HG03354 (cell line): ENCODE measurements around the gene RAC3.

ENCODE experiments used
- ATAC-seq: cut with Tn5 transposase; IDR thresholded peaks from one replicate; pipeline ENCODE4 v1.9.1; 2021; ENCODE audit warnings: mild to moderate bottlenecking; ENCODE audit not compliant: unreplicated experiment, poor library complexity, severe bottlenecking

The RAC3 gene

DNA sequence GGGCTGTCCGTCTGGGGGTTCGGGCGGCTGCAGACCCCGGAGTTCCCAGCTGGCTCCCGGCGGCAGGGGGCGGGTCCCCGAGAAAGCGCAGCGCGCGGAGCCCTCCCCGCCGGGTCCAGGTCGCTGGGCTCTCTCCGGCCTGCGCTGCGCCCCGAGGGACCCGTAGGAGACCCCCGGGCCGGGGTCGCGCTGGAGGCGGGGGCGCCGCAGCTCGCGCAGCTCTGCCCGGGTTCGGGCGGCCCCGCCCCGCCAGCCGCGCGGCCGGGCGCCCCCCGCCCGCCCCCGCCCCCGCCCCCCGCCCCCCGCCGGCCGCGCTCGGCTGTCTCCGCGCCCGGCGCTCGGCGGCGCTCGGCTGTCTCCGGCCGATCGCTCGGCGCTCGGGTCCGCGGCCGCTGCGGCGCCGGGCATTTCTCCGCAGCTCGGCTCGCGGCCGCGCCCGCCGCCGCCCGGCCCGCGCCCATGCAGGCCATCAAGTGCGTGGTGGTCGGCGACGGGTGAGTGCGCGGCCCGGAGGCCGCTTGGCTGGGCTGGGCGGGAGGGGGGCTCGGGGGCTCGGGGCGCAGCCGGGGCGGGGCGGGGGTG is at the start of gene RAC3:
Gene RAC3 (plus strand): TSS at position 376 of the 582 bp plus-strand sequence. CDS start 84 bp downstream, at position 460.
- no peak for ATAC-seq

DNA sequence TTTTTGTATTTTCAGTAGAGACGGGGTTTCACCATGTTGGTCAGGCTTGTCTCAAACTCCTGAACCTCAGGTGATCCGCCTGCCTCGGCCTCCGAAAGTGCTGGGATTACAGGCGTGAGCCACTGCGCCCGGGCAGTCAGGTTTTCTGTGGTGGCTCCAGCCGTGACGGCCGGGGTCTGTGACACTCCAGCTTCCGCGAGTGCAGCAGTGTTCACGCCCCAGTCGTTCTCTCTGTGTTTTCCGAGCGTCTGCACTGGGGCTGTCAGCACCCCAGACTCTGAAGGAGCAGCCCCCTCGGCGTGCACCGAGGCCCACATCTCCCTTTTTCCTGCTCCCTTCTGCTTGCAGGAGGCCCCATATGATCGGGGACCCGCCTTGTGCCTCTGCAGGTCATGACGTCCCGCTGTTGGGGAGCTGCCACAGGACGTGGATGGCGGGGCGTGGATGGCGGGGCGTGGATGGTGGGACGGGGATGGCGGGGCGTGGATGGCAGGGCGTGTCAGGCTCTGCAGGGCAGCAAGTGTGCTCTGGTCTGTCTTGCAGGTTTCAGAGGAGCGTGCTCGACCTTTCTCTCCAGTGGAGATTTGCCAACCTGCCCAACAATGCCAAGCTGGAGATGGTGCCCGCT is 48.4 kb upstream of the RAC3 start:
- no peak for ATAC-seq

DNA sequence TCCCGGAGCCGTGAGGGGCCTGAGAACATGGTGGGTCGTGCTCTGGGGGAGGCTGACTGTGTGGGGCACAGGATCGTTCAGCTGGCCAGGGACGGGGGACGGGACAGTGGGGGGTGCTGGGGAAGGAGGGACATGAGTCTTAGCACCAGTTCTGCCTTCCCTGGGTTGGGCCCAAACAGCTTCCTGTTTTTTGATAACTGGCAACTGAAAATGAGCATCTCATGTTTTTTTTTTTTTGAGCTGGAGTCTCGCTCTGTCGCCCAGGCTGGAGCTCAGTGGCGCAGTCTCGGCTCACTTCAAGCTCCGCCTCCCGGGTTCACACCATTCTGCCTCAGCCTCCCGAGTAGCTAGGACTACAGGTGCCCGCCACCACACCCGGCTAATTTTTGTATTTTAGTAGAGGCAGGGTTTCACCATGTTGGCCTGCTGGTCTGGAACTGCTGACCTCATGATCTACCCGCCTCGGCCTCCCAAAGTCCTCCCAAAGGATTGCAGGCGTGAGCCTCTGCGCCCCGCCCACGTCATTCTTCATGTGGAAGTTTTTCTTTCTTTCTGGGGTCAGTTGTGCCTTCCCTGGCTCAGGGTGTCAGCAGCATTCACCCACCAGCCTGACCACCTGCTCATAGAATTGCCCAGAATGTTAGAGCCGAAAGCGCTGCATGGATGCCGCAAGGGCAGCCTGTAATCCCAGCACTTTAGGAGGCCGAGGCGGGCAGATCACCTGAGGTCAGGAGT is 47.7 kb upstream of the RAC3 start:
- no peak for ATAC-seq

DNA sequence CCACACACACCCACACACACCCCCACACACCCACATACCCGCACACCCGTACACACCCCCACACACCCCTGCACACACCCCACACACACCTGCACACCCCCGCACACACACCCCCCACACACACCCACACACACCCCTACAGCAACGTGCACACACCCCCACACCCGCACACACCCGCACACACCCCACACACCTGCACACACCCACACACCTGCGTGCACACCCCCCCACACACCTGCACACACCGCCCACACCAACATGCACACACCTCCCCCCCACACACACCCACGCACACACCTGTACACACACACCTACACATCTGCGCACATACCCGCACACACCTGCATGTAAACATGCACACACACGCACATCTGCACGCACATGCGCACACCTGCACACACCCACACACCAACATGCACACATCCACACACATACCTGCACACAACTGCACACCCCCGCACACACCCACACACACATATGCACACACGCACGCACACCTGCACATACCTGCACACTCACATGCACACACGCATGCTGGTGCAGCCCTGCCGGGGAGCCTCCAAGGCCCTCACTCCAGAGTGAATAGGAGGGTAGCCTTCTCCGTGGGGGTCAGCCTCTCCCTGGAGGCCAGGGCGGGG is 46.6 kb upstream of the RAC3 start:
- ATAC-seq = no peak

DNA sequence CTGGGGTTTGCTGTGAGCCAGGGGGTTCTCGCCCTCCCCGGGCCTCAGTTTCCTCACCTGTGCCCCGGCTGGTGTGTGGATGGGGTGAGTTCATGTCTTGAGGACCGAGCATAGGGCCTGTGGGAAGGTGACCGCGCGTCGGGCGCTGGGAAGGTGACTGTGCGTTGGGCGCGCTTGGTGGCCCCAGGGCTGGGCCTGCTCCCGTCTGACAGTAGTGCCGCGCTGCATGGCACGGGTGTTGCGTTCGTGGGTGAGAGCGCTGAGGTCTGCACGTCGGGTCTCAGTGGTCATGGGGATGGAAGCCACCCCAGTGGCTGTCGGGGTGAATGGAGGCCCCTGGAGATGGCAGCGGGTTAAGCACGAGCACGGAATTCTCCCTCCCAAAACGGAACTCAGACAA is 44.9 kb upstream of the RAC3 start:
- ATAC-seq = no peak

DNA sequence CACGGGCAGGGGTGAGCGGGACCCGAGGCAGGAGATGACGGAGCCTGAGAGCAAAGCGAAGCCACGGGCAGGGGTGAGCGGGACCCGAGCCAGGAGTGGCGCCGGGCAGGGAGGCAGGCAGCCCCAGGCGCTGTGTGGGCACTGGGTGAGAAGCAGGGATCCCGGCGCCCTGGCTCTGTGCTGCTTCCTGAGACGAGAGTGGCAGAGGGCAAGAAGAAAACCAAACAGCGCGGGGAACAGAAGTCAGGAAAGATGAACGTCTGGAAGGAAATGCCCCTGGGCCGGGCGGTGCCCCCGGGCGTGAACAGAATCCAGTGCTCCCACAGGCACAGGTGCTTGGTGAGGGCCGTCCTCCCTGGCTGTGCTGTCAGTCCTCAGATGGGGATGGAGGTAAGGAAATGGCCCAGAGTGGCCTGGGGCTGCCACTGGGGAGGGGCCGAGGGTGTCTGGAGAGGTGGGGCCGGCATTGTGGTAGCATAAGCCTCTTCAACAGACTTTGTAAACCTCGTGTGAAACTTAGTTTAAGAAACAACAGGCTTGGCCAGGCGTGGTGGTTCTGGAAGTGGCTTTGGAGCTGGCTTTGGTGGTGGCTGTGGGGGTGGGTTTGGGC is 44.2 kb upstream of the RAC3 start:
- no peak for ATAC-seq

DNA sequence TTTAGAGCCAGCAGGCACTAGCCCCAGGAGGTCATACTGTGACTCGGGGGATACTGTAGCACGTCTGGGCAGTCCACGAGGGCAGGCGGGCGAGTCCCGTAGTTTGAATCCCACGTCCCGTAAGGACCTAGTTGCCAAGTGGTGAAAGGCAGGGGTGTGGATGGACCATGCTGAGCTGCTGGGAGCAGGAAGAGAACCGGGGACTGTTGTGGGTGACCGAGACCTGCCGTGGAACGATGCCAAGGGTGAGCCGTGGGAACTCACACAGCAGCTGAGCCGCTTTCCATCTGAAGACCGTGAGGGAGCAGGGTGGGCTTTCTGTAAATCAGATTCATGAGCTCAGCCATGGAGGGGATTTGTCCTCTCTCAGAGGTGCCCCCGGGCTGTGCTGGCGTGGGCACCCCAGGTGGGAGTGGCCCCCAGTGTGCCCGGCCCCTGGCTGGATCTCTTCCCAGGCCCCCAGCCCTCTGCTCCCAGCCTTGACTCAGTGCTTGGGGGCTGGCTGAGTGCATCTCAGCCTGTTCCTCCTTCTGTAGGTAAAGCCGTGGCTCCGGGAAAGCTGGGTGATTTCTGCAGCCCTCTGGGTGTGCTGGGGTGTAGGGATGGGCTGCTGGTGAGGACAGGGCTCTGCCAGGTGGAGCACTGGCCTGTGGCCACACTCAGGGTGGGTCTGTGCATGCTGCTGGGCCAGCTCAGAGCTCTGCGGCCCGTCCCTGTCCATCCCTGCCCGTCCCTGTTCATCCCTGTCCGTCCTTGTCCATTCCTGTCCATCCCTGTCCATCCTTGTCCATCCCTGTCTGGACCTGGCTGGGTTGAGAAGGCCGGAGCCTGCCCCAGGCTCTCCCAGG is 40.4 kb upstream of the RAC3 start:
- ATAC-seq = no peak

DNA sequence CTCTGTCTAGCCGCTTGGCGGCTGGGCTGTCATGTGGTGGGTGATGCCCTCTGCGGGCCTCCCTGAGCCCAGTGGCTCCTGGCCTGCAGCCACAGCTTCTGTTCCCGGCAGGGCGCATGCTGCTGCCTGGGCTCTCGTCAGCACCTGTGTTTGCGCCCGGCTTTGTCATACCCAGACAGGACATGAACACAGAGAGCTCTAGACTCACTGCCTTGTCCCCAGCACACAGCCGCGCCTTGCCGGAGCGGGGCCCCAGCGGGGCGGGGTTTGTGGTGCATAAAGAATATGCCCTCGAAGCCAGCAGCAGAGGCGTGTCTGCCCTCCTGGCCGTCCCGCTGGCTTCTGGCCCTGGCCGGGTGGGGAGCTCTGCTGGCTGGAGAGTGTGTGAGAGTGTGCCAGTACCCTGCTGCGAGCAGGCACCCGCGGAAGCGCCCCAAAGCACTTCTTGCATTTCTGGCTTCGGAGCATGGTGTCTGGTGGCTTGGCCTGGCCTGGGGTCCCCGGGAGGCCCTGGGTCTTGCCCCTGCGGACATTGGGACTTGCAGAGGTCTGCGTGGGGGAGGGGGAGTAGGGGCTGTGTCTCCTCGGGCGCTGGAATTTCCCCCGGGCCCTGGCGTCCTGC is 39.7 kb upstream of the RAC3 start:
- ATAC-seq = no peak

DNA sequence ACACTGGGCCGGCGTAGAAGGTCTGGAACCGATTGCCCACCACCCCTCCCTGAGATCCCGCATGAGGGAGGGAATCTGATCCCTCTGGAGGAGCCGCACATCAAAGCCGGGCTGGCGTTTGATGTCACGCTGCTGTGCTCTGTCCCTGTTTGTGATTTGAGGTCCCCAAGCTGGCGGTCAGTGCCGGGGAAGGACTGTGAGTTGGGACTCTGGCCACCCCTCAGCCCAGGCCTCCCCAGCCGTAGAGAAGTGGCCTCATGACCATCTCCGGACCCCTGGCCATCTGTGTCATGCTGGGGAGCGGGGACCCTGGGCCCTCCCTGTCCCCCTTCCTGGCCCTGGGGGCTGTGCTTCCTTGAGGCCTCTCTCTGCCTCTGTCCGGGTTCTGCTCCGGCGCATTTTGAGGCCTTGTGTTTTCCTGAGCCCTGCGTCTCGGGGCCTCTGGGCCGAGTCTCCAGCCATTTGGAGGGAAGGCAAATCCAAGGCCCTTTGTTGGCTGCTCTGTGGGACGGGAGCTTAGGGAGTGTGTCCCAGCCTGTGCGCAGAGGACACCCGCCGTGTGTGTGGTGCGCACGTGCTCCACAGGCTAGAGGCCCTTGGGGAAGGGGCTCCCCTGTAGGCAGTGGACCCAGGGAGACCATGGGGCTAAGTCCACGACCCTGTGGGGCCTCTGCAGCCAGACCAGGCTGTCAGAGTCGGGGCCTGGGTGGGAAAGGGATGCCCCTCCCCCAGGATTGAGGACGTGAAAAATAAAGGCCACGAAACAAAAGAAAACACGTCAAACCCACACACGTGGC is 39.0 kb upstream of the RAC3 start:
- ATAC-seq = no peak

DNA sequence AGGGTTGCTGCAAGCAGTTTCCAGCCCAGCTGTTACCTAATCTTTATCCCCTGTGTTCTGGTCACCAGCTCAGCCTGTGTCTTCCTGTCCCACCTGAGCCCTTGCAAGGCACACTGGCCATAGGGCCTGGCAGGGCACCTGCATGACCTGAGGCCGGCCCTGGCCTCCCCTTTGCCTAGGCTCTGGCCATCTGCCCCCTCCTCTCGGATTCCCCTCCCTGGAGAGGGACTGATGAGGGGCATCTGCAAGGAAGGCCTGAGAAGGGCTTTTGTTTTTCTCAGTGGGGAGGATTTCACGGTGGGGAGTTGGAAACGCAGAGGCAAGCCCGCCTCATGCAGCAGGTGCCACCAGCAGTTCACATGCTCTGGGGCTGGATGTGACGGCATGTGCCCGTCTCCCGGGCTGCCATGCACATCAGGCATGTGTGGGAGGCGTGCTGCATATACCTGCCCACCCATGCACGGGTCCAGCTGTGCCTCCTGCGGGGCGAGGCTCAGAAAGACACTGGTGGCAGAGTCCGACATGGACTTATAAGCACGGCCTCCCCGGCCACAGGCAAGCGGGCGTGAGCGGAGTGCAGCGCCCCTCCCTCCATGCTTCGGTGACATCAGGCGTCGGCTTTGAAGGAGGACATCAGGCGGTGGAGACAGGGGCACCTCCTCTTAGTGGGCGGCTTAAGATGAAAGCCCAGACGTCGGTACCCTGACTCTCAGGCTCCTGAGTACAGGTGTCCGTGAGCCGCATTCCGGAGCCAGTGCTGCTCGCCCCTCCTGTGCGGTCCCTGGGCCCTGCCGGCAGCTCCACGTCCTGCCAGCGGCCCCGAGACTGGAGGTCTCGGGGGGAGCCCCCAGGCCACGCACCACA is 37.5 kb upstream of the RAC3 start:
- ATAC-seq = no peak

DNA sequence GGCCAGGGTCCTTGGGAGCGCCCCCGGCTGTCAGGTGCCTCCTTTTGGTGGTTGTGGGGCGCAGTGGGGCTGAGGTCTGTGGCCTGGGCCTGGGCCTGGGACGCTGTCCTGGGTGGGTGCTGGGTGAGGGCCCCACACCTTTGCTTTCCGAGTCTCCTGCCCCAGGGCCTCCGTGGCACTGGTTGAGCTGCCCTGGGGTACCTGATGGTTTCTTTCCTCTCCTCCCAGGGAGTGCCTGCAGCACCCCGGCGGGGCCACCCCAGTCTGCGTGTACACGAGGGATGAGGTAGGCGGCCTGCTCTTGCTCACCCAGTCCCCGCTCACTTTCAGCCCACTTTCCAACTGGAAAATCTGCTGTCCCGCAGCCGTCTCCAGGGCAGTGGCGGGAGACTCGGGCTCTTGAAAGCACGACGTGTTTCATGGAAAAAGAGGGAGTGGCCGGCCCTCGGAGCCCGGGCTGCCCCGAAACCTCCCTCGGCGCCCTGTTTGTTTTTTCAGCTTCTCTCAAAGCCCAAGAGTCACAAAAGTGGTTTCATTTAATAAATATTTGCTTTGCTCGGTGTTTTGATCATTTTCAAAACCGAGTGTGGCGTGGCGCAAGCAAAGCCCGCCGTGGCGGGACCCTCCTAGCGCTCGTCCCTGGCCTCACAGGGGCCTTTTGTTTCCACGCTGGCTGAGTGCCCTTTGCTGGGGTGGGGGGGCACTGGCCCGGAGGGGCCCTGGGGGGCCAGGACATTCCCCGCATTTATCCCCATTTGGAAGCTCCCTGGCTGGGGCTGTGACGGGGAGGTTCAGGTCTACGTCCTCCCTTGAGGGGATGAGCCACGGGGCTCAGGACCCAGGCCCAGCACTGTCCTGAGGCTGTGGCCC is 36.6 kb upstream of the RAC3 start:
- ATAC-seq = no peak

DNA sequence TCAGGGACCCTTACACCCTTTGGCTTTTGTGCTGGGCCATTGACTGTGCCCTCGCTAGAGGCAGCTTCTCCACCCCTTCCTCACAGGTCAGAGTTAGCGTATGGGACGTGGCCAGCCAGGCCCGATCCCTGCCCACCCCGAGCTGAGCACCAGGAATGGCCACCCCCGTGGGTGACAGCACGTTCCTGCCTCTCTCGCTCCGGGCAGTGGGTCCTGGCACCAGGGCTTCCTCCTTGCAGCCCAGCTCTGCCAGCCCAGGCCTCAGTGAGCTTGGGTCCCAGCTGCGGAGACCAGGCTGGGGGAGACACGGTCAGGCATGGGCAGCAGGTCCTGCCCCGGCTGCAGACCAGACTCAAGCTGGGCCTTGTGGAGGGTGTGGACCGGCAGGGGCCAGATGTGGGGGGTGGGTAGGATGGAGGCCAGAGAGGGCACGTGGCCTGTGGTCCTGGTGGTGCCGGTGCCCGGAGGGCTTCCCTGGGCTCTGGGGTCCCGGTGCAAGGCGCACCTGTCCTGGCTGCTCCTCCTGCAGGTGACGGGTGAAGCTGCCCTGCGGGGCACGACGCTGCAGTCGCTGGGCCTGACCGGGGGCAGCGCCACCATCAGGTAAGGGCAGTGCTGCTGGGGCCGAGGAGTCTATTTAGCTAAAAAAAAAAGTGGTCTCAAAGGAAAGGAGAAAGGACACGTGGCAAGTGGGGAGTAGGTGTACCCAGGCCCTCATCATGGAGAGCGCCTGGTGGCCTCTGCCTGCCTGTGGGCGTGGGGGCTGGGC is 35.8 kb upstream of the RAC3 start:
- no peak for ATAC-seq

DNA sequence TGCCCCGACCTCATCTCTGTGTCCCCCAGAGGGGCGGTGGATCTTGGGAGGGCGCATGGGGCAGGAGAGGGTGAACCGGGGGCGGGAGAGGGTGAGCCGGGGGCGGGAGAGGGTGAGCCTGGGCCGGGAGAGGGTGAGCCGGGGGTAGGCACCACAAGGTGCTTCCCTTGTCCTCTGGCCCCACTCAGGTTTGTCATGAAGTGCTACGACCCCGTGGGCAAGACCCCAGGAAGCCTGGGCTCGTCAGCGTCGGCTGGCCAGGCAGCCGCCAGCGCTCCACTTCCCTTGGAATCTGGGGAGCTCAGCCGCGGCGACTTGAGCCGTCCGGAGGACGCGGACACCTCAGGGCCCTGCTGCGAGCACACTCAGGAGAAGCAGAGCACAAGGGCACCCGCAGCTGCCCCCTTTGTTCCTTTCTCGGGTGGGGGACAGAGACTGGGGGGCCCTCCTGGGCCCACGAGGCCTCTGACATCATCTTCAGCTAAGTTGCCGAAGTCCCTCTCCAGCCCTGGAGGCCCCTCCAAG is 35.2 kb upstream of the RAC3 start:
- no peak for ATAC-seq

DNA sequence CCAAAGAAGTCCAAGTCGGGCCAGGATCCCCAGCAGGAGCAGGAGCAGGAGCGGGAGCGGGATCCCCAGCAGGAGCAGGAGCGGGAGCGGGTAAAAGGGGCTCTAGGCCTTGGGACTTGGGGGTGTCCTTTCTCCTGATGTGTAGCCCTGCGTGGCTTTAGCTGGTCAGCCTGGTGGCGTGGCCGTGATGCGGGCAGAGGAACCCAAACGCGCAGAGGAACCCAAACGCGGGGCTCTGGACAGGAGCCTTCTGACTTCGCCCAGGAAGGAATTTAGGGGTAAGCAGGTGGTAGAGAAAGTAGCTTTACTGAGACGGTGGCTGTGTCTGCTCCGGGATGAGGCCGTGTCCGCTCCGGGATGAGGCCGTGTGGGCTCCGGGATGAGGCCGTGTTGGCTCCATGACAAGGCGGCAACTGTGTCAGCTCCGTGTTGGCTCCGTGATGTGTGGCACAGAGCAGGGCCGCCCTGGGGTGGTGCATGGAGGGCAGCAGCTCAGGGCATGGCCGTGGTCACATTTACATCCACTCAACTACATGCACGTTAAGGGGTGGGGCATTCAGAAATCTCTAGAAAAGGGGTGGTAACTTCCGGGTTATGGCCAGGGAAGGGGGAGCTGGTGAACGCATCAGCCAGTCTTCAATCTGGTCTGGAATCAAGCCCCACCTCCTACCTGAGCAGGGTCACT is 34.6 kb upstream of the RAC3 start:
- ATAC-seq = no peak

DNA sequence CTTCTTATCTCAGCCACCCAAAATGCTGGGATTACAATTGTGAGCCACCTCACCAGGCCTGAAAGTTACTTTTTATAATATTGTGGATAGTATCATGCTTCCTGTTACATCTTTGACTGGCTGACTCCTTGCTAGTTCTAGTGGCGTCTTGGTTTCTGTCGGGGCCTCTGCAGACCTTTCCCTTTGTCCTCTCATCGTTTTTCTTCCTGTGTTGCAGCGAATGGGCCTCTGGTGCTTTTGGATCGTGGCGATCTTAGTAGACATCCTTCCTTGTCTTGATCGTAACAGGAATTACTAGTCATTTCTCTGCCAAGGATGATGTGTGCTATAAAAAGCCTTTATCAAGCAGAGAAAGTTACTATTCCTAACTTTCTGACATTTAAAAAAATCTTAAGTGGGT is 33.3 kb upstream of the RAC3 start:
- no peak for ATAC-seq
